GM21723 (cell line): ENCODE measurements around the gene HCCS.

Experiments used
- ATAC-seq: cut with Tn5 transposase; IDR thresholded peaks from one replicate; pipeline ENCODE4 v1.9.1; 2021; ENCODE audit warnings: mild to moderate bottlenecking, moderate library complexity; ENCODE audit not compliant: unreplicated experiment

The HCCS gene

DNA sequence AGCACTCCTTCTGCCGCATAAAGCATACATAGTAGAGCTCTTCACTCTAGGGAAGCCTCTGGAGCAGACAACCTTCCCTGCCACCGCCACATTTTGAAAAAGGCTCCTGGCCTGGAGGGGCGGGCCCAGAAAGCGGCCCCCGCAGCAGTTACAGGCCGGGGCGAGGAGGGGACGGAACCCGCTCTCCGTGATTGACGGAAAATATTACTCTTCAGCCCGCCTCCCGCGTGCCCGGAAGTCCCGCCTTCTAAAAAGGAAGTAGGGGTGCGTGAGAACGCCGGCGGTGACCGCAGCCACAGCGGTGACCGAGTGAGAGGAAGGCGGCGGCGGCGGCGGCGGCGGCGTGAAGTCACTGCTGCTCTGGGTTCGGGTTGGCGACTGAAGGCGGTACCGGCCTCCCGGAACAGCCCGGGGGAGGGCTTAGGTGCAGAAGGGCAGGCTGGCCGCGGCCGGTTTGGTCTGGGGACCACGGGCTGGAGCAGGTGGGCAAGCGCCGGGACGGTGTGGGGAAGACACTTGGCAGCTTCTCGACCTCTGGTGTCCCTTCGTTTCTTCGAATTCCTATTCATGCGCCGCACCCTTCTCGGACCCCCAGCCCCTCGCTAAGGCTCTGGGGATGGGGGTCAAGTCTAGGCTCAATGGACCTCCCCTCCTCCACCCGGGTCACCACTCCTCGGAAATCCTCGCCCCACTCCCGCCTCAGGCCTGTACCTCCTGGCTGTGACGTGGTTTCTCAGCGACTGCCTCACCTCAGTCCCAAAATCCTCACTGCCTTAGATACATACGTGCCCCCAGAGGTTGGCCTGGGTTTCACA, at the start of gene HCCS:
Gene HCCS, plus strand, starts transcription at position 296 of the 815 bp plus-strand sequence. CDS start 729 bp downstream, outside the sequence.
- ATAC-seq: peak; percentile 93

GRCh38 chrX:11064276-11064675, 46.9 kb upstream of the HCCS start:
- no peak for ATAC-seq

- ATAC-seq: no peak
Observed at GRCh38 chrX:11064851-11065600, 46.1 kb upstream of the HCCS start.

DNA sequence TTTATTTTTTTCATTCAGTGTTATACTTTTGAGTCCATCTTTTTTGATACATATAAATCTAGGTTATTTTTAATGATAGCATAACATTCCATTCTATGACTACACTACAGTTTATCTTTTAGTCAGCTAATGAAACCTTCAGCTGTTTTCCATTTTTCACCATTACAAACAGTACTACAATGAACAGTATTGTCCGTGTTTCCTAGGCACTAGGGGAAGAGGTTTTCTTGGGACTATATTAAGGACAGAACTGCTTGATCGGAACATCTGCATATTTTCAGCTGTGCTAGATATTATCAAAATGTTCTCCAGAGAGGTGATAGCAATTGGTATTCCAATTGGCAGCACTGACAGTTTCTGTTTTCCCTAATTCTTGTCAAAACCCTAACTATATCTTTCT, 44.3 kb upstream of the HCCS start:
- ATAC-seq: no peak

DNA sequence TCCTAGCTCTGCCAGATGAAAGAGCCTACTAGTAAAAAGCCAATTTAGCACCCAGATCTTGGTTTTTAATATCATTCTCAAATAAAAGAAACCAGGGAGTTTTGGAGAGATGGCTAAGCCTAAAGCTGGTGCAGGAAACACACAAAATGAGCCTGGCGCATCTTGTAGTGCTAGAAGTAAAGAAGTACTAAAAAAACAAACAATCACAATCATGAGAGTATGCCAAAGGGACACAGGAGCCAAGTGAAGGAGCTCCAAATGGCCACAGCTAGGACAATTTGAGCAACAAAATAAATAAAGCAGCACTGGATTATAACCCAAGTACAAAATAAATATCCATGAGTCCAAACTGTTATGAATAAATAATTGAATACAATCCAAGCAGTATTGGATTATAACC, 37.8 kb upstream of the HCCS start:
- ATAC-seq: no peak

- no peak for ATAC-seq
Observed at GRCh38 chrX:11080741-11081305, 30.3 kb upstream of the HCCS start.

DNA sequence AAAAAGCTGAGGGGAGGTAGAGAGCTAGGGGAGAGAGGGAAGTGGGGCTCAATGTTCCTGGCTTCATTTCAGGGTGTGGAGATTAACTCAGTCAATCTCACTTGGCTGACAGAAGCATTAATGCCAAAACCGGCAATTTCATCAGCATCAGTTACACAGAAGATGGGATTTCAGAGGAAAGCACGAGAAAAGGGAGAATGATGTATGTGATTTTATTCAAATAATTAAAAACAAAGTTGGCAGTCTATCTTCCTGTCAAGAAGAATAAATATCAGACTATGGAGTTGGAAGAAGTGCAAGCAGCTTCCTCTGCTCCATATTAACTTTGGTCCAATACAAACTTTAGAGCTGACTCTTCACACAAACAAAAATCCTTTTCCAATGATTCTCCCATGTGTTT, 29.6 kb upstream of the HCCS start:
- ATAC-seq: no peak

DNA sequence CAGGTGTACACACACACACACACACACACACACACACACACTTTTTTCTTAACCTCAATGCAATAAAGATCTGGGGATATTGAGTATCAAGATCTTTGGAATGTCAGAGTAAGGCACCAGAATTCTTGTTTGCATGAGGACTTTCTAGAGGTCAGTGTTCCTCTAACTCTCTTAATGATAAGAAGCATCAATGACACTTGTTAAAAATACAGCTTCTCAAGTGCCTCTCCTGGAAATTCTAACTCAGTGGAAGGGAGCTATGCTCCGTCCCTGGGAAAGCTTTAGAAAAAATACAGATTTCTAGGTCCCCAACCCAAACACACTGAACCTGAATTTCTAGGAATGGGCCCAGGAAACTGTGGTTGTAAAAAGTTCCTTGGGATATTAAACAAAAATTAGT, 25.8 kb upstream of the HCCS start:
- ATAC-seq: no peak

DNA sequence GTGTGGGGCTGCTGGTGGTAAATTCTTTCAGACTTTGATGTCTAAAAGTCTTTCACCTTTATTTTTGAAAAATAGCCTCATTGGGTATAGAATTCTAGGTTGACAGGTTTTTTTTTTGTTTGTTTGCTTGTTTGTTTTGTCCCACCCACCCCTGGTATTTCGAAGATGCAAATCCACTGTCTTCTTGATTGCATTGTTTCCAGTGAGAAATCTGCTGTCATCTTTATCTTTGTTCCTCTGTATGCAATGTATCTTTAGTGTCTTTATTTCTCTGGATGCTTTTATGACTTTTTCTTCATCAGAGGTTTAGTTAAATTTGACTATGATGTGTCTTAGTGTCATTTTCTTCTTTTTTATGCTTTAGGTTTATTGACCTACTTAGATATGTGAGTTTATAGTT, 21.3 kb upstream of the HCCS start:
- no peak for ATAC-seq

- ATAC-seq: no peak
Observed at GRCh38 chrX:11097933-11098332, 13.2 kb upstream of the HCCS start.

DNA sequence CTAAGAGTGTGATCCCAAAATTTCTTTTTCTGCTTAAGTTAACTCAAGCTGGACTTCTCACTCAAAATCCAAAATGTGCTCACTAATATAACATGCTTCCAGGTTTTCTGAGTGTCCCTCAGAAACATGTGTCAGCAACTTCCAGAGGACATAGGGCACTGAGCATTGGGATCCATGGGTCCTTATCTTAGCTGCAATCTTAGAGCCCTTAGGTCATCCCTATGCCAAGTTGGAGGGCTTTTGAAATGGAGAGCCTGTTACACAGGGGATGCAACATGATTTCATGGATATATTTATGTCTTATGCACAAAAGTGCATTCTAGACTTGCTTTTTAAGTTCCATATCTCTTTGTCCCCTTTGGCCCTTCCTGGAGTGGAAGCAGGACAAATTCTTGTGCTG, 11.7 kb upstream of the HCCS start:
- ATAC-seq: no peak

- no peak for ATAC-seq
Observed at GRCh38 chrX:11100281-11101035, 10.7 kb upstream of the HCCS start.

- peak; percentile 50 for ATAC-seq
Observed at GRCh38 chrX:11103006-11103405, 8.1 kb upstream of the HCCS start.

DNA sequence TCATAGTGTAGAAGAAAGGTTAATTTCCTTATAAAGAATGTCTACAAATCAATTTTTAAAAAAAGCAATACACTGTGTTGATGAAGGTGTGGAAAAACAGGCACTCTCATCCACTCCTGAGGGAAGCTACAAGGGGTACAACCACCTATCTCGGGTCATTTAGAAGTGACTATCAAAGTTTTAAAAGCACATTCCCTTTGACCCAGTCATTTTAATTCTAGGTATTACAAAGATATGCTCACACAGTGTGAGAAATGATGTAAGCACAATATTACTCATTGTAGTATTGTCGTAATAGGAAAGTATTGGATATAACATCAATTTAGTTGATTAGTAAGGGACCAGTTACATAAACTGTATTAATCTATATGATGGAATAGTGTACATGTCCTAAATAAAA, 7.4 kb upstream of the HCCS start:
- ATAC-seq: no peak

DNA sequence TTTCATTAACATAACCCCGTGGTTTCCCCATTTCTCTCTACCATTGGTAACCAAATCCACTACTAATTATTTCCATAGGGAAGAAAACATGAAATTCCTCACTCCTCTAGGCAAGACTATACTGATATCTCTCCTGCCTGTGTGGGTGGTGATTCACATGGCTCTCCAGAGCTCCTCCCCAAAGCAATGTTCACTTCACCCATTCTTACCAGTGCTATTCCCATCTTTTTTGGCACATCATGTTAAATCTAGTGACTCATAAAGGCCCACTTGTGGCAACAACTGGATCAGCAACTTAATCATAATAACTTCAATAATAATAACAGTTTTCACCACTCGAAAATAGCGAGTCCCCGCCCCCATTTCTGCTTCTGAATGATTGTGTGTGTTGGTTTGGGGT, 6.1 kb upstream of the HCCS start:
- ATAC-seq: no peak

DNA sequence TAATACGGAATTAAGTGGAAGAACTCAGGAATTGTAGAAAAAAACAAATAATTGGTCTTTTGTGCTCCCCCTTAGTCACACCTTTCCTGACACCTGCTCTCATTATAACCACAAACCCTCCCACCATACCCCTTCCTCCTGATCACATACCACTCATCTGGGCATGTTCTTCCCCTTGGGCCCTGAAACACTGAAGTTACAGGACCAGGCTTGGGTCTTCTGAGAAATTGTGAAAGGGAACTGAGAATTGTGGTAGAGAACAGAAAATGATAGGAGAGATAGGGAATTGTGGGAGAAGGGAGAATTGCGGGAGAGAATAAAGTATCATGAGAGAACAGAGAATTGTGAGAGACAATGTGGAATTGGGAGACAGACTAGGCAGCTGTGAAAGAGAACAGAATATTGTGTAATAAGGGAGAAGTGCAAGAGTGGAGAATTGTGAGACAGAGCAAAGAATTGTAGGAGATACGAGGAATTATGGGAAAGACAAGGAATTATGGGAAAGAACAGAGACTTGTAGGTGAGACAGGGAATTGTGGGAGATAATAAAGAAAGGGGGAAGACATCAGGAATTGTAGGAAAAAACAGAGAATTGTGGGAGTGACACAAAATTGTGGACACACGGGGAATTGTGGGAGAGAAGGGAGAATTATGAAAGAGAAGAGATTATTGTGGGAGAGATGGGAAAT, 2.7 kb upstream of the HCCS start:
- ATAC-seq: no peak

GRCh38 chrX:11109968-11110367, 1.2 kb upstream of the HCCS start:
- no peak for ATAC-seq

GRCh38 chrX:11111947-11112346, 815 bp downstream of the HCCS start:
- no peak for ATAC-seq

DNA sequence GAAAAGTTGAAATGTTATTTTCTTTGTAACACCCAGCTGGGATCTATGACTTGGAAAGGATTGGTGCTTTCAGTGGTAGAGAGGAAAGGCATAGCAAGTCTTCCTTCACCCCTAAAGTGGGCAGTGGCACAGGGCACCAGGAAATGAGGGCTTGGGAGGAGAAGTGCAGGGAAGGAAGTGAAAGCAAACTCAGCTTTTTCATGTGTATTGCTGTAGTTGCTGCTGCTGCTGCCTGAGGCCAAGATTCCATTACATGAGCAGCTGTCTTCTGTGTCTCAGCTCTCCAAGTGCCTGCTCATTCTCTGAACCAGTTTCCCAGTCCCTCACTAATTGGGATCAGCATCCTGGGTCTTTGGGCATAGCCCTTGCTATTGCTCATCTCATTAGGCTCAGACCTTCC, 2.6 kb downstream of the HCCS start:
- ATAC-seq: no peak

GRCh38 chrX:11117745-11118144, 6.6 kb downstream of the HCCS start:
- ATAC-seq: no peak
